HG02870 (cell line): ENCODE results near the gene LSMEM2.
A peak's percentile ranks its signal among the peaks of the same experiment; 100 is the strongest.
"Not testable (repeated sequence)": the region's sequence is repeated elsewhere in the genome, so short reads cannot be mapped to it uniquely, and the experiment has no call there.

Experiments
- ATAC-seq: cut with Tn5 transposase; IDR thresholded peaks from one replicate; pipeline ENCODE4 v1.9.1; 2021; ENCODE audit warnings: mild to moderate bottlenecking, moderate library complexity; ENCODE audit not compliant: unreplicated experiment

Gene LSMEM2

DNA sequence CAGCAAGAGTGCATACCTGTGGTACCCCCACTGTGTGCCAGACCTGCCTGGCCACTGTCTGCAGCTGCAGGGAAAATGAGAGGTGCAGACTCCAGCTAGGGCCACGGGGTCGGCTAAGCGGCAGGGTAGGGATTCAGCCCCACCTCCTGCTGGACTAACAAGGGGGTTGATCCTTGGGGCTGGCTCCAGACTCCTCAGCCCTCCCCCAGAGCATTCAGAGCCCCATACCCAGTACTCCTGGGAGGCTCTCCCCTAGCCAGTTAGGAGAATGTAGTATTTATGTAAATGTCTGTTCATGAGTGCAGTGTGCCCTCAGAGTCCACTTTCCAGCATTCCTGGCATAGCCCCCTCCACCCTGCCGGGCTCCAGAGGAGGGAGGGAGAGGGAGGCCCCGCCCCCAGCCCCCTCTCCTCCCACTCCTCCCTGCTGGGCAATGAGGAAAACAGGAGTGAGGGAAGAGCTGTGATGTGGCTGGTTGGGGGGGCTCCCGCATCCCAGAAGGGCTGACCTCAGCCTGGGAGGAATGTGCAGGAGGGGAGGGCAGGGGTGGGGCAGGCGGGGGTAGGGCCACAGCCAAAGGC is 14.4 kb upstream of the LSMEM2 start:
- no peak for ATAC-seq

DNA sequence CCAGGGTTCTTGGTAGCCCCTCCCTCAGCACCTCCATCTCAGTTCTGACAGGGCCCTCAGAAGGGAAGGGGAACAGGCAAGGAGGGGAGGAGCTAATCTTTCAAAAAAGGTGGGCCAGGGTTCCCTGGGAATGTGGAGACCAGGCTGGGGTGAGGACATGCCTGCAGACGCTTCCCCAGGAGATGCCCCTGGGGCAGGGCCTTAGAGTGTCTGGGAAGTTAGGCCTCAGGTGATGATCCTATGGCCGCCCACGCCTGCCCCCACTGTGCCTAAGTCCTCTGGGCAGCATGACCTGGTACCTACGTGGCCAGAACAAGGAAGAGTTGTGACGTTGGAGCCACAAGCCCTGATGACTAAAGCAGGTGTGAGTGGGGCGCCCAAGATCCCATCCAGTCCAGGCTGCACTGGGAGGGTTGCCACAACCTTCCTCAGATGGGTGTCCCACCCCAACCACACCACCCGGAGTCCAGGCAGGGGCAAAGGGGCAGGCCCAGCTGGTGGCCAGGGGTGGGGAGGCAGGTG is 13.9 kb upstream of the LSMEM2 start:
- no peak for ATAC-seq

DNA sequence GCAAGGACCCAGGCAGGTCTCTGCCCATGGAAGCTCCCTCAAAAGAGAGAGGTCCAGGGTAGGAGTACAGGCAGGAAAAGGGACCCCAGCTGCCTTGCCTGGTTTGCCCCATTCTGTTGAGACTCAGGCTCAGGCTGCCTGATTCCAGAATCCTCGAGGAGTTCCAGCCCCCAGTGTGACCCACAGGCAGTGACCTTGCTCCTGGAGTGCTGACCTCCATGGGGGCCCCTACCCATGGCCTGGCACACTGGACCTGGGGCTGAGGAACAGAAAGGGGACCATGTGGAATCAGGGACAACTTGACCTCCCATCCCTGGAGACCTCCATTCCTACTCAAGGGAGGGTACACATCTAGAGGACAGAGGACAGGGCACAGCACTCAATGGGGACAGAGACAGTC is 13.3 kb upstream of the LSMEM2 start:
- no peak for ATAC-seq

DNA sequence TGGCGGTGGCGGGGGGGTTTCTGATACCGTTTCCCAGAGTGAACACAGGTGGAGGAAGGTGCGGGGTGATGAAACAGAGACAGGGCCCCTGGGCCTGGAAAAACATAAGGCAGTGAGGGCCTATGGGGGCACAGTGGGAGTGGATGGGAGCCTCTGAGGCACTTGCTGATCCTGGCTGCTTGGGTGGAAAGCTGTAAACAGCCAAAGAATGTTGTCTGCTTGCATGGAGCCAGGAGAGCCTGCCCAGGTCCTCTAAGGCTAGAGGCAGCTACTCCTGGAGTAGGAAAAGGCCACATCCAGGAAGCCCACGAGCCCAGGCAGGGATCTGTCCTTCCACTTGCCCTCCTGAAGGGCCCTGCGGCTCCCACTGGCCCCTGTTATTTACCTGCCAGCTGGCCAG is 12.9 kb upstream of the LSMEM2 start:
- no peak for ATAC-seq

DNA sequence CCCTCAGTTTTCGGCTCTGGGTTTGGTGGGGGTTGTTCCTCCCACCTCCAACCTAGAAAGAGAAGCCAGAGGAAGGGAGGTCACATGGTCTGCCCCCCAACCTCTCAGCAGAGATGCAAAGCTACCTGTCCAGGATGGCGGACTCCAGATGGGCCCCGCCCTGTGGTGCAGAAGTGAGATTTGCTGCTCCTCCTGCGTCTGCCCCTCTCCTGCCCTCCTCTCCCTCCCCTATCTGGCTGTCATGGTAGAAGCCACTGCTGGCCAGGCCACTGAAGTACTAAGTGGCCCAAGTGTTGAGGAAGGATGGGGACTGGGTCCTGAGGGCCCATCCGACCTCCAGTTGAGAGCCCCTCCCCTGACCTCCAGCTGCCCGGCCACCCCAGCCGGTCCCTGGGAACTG is 12.1 kb upstream of the LSMEM2 start:
- ATAC-seq = no peak

DNA sequence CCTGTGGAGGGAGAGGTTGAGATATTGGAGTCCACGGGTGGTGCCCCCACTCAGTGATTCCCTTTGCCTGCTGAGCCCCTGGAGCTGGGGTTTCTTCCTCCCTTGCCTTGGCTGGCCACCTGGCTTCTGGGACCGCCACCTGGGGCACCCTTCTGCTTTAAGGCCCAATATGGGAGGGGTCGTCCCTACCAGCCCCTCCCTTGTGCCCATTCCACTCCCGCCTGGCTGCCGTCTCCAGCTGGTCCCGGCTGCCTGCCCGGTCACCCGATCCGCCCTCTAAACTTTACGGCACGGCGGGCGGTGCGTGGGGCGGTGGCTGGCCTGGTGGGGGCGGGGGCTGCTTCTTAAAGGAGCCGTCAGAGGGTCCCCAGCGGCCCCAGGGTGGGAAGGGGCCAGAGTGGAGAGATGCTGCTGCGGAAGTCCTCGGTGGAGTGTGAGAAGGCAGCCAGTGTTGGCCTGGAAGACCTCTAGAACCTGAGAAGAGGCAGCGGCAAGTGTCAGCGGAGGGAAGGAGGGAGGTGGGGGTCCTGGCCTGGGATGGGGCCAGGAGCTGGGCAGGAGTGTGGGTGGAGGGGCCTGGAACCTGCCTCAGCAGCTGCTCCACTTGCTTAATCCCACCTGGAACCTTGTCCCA is 11.5 kb upstream of the LSMEM2 start:
- ATAC-seq = no peak

DNA sequence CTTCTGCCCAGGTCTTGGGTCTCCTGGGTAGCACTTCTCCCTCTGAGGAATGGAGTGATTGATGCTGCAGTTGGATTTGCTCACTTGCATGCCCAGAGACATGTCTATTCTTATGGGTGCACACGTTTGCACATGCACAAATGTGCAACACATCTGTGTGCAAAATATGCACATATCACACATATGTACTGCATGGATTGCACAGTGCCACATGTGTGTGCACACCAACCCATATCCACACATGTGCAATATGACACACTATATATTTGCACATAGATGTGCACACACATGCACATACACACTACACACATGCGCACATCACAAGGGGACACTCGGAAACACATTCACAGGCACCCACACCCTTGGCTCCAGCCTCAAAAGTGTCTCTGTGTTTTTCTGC is 10.6 kb upstream of the LSMEM2 start:
- ATAC-seq = no peak

DNA sequence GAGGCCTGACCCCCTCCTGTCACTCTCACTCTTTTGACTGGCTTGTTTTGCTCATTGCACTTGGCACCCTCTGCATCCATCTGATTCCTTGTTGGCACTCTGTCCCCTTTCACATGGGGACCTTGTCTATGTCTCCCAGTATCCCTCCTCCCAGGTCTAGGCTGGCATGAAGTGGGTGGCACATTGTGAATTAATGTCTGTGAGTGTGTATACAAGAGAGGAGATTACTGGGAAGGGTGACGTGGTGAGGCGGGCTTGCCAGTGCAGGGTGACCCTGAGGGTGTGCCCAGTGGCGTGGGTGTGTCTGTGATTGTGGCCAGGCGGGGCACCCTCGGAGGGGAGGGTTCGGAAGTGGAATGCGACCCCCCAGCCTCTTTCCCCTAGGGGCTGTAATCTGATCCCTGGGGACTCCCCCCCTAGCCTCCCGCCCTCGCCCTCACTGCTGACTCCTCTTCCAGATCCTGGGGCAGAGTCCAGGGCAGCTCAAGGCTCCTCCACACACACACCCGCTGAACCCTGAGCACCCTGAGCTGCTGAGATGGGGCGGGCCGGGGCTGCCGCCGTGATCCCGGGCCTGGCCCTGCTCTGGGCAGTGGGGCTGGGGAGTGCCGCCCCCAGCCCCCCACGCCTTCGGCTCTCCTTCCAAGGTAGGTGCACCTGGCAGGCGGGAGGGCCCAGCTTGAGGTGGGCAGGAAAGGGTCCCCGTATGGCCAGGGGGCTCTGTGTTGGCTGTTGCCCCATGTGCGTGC is 10.0 kb upstream of the LSMEM2 start, which contains the start of gene SEMA3B:
Gene SEMA3B, plus strand, starts transcription at position 445 of the 749 bp plus-strand sequence. Its CDS starts 94 bp downstream, at position 539.
- no peak for ATAC-seq

DNA sequence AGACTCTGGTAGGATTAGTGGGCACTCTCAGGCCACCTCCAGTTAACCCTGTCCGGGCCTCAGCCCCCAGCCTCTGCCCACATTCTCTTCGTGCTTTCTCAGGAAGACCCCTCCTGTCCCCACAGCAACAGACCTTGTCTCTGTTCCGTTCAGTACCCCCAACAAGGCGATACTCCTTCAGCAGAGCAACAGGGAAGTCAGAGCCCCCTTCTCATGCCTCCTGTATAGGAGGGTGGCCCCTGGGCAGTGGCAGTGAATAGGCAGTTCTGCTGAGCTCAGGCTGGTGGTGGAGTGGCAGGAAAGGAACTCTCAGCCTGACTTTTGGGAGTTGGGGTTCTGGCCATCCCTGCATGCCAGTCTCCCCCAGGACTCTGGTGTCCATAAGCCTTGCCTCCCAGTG is 9.4 kb upstream of the LSMEM2 start:
- no peak for ATAC-seq

DNA sequence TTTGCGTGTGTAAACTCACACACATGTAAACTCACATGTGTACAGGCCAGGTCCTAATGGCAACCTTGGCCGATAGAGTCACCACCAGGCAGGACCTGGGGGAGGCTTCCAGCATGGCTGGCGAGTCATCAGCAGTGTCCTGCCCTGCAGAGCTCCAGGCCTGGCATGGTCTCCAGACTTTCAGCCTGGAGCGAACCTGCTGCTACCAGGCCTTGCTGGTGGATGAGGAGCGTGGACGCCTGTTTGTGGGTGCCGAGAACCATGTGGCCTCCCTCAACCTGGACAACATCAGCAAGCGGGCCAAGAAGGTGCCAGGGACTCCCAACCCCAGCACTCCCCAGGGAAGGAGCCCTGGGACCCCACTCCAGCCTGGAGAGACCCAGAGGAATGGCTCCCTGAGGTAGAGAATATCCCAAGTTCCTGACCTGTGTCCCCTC is 8.9 kb upstream of the LSMEM2 start:
- ATAC-seq = no peak

DNA sequence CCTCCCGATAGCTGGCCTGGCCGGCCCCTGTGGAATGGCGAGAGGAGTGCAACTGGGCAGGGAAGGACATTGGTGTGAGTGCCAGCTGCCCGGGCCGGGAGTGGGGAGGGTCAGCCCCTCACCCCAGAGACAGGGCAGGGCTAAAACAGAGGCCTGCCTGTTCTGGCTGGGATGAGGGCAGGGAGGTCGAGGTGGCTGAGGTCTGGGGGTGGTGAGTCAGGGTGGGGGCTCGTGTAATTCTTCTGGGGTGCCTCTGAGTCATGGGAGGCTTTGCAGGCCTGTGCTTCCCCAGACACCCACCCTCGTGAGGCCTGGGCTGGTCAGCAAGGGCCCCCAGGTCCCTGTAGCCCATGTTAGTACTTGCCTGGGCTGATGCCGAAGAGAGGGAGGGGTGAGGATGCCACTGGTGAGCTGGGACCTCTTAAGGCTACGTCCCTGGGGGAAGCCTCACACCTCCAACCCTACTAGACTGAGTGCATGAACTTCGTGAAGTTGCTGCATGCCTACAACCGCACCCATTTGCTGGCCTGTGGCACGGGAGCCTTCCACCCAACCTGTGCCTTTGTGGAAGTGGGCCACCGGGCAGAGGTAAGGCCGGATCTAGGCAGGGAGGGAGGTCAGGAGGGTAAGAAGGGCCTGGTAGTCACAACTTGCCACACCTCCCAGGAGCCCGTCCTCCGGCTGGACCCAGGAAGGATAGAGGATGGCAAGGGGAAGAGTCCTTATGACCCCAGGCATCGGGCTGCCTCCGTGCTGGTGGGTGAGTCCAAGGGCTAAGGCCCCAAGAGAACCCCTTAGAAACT is 8.3 kb upstream of the LSMEM2 start:
- ATAC-seq = no peak

DNA sequence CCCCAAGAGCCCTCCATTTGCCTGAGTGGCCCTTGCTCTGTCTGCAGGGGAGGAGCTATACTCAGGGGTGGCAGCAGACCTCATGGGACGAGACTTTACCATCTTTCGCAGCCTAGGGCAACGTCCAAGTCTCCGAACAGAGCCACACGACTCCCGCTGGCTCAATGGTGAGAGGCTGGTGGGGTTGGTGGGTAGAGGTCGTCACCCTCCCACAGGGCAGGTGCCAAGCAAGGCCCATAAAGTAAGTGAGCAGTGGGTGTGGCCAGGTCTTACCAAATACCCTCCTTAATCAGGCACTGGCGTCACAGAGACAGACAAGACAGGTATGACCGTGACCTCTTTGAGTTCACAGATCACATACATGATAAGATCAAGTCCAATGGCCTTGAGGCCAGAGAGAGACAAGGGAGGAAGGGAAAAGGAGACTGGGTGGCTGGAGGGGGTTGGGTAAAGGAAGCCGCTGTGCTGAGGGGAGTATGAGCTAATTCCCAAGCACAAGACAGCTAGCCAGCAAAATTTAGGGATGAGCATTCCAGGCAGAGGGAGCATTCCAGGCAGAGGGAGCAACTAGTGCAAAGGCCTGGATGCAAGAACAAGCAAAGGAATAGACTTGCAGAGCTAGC is 7.5 kb upstream of the LSMEM2 start:
- no peak for ATAC-seq

DNA sequence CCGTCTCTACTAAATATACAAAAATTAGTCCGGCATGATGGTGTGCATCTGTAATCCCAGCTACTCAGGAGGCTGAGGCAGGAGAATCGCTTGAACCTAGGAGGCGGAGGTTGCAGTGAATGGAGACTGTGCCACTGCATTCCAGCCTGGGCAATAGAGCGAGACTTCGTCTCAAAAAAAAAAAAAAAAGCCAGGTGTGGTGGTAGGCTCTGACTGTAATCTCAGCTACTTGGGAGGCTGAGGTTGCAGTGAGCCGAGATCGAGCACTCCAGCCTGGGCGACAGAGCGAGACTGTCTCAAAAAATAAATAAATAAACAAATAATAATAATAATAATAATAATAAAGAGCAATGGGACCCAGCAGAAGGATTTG is 6.4 kb upstream of the LSMEM2 start:
- not testable (repeated sequence) for ATAC-seq

DNA sequence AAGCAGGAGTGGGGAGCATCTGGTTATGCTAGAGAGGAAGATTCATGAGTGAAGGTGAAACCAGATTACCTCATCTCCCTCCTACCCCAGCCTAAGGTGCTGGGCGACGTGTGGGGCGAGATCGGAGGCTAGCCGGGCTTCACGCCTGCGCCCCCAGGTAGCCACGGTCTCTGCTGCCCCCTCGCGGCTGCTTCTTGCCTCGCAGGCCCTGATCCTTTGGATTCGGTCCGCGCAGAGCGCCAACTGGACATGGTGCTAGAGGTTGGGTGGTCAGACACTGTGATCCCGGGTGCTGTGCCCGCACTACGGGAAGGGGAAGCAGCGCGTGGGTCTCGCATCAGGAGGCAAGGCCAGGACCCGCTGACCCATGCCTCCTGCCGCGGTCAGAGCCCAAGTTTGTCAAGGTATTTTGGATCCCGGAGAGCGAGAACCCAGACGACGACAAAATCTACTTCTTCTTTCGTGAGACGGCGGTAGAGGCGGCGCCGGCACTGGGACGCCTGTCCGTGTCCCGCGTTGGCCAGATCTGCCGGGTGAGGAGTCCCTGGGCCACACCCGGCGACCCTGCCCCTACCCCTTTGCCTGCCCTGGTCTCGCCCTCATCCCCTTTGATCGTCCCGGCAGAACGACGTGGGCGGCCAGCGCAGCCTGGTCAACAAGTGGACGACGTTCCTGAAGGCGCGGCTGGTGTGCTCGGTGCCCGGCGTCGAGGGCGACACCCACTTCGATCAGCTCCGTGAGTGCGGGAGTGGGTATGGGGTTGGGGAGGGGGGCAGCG is 5.8 kb upstream of the LSMEM2 start:
- ATAC-seq = peak; percentile 78

DNA sequence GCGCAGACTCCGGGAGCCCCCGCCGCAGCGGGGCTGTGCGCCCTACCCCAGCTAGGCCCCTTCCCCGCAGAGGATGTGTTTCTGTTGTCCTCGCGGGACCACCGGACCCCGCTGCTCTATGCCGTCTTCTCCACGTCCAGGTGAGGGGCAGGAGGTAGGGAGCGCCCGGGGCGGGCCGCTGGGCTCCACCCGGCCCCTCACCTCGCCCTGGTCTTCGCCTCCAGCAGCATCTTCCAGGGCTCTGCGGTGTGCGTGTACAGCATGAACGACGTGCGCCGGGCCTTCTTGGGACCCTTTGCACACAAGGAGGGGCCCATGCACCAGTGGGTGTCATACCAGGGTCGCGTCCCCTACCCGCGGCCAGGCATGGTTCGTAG is 5.2 kb upstream of the LSMEM2 start:
- ATAC-seq = no peak

DNA sequence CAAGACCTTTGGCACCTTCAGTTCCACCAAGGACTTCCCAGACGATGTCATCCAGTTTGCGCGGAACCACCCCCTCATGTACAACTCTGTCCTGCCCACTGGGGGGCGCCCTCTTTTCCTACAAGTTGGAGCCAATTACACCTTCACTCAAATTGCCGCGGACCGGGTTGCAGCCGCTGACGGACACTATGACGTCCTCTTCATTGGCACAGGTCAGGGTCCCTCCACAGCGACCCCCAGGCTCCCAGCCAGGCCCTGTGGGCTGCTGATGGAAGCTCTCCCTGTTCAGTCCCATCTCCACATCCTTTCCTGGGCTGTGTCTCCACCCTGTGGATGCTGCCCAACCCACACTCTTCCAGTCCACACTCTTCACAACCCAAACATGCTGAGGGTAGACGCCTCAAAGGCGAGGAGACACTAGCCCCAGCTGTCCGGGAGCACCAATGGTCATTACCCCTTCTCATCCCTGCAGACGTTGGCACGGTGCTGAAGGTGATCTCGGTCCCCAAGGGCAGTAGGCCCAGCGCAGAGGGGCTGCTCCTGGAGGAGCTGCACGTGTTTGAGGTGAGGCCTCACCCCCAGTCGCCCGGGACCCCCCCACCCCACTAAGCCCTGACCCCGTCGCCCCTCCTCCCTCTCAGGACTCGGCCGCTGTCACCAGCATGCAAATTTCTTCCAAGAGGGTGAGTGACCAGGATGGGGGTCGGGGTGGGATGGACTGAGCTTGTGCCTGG is 4.3 kb upstream of the LSMEM2 start:
- no peak for ATAC-seq

DNA sequence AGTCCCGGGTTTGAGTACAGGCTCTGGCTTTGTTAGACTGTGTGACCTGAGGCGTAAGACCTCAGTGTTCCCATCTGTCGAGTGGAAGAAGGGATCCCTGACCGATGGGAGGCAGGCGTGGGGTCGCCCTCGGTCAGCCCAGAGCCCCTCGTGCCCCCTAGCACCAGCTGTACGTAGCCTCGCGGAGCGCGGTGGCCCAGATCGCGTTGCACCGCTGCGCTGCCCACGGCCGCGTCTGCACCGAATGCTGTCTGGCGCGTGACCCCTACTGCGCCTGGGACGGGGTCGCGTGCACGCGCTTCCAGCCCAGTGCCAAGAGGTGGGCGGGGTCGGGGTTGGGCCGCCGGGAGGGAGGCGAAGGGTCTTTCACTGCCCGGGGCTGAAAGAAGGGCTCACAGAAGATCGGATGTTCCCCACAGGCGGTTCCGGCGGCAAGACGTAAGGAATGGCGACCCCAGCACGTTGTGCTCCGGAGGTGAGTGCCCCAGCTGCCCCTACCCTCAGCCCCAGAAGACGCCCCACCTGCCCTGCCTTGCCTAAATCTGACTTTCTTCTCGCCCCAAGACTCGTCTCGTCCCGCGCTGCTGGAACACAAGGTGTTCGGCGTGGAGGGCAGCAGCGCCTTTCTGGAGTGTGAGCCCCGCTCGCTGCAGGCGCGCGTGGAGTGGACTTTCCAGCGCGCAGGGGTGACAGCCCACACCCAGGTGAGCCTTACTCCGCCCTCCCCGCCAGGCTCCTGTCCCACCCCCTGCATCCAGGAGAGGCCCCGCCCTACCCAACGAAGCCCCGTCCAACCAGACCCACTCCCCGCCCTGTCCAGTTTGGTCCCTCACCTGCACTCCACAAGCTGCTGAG is 3.5 kb upstream of the LSMEM2 start:
- ATAC-seq = no peak

DNA sequence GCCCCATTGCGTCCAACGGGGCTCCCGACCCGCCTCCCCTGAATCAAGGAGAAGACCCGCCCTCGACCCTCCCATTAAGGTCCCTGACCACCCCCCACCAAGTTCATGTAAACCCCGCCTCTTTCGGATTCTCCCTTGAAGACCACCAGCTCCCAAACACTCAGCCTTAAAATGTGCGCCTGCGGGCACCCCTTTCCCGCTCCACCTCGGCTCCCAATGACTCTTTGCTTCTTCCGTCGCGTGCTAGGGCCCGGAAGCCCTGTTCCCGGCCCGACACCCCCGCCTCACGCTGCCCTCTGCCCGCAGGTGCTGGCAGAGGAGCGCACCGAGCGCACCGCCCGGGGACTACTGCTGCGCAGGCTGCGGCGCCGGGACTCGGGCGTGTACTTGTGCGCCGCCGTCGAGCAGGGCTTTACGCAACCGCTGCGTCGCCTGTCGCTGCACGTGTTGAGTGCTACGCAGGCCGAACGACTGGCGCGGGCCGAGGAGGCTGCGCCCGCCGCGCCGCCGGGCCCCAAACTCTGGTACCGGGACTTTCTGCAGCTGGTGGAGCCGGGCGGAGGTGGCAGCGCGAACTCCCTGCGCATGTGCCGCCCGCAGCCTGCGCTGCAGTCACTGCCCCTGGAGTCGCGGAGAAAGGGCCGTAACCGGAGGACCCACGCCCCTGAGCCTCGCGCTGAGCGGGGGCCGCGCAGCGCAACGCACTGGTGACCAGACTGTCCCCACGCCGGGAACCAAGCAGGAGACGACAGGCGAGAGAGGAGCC is 2.7 kb upstream of the LSMEM2 start:
- ATAC-seq = no peak
